ENCODE data around the gene UIMC1. TPM values are rescaled to one million over a fixed set of nuclear protein-coding genes. Genes with fewer than 3 reads are reported as not detected.

Gene UIMC1
- total RNA-seq, 2 experiments from 2014 or later, result 49.4 to 53.0 TPM

- ChIA-PET CTCF (interaction anchor here (0.6 kb wide), 1 partner anchor 17 kb away, joined by 3 read pairs; no protein-coding TSS in a partner anchor), POLR2A (no interaction called here)
- ATAC-seq, result no peak
- no peak for DNase-seq
- peaks cover 52% of the 10 kb centered on the region for H3K36me3 Mint-ChIP-seq (ENCODE audit: low read depth)
- peaks cover 5% of the 10 kb centered on the region for H3K9me3 Mint-ChIP-seq (ENCODE audit: insufficient read depth)
- no peak overlapping the region for H3K4me3 Mint-ChIP-seq
- no peaks in the 10 kb centered on the region for H3K27me3 Mint-ChIP-seq (ENCODE audit: low read depth)
- H3K4me1 Mint-ChIP-seq (ENCODE audit: low read depth), result peaks cover 18% of the 10 kb centered on the region
- no peak overlapping the region for H3K27ac Mint-ChIP-seq
These were observed 22.9 kb upstream of the UIMC1 start for GRCh38 chr5:177029498-177029897.

- ChIA-PET POLR2A (interaction anchor here (1.1 kb wide), 1 partner anchor 31 kb away, joined by 3 read pairs; no protein-coding TSS in a partner anchor), CTCF (interaction anchor here (1.2 kb wide), 1 partner anchor 367 kb away, joined by 4 read pairs; no protein-coding TSS in a partner anchor)
- DNase-seq (no peak), ATAC-seq (no peak)
- Mint-ChIP-seq H3K4me3 (no peak overlapping the region), H3K4me1 (ENCODE audit: low read depth) (peaks cover 28% of the 10 kb centered on the region), H3K36me3 (ENCODE audit: low read depth) (peaks cover 48% of the 10 kb centered on the region), H3K9me3 (ENCODE audit: insufficient read depth) (peaks cover 5% of the 10 kb centered on the region), H3K27me3 (ENCODE audit: low read depth) (no peaks in the 10 kb centered on the region), H3K27ac (no peak overlapping the region)
These were observed 21.1 kb upstream of the UIMC1 start for GRCh38 chr5:177027665-177028064.

- no peak overlapping the region for H3K27ac Mint-ChIP-seq
- no peak for ATAC-seq
- POLR2A ChIA-PET, result no interaction called here
These were observed 18.6 kb upstream of the UIMC1 start for GRCh38 chr5:177025101-177025601.

GRCh38 chr5:177024559-177024958 lies 18.0 kb upstream of the UIMC1 start:
- no peak for DNase-seq
- no peak for ATAC-seq
- CTCF ChIA-PET, result interaction anchor here (1.1 kb wide), 1 partner anchor 12 kb away, joined by 3 read pairs; no protein-coding TSS in a partner anchor
- H3K27me3 Mint-ChIP-seq (ENCODE audit: low read depth), result no peaks in the 10 kb centered on the region
- no peak overlapping the region for H3K4me3 Mint-ChIP-seq
- H3K9me3 Mint-ChIP-seq (ENCODE audit: insufficient read depth), result no peaks in the 10 kb centered on the region
- peaks cover 40% of the 10 kb centered on the region for H3K4me1 Mint-ChIP-seq (ENCODE audit: low read depth)
- peaks cover 35% of the 10 kb centered on the region for H3K36me3 Mint-ChIP-seq (ENCODE audit: low read depth)
- no peak overlapping the region for H3K27ac Mint-ChIP-seq
- POLR2A ChIA-PET, result no interaction called here

More at GRCh38 chr5:177025101-177025601, 18.6 kb upstream of the UIMC1 start:
- Mint-ChIP-seq H3K9me3 (ENCODE audit: insufficient read depth) (no peaks in the 10 kb centered on the region), H3K27me3 (ENCODE audit: low read depth) (no peaks in the 10 kb centered on the region), H3K4me1 (ENCODE audit: low read depth) (peaks cover 38% of the 10 kb centered on the region), H3K36me3 (ENCODE audit: low read depth) (peaks cover 40% of the 10 kb centered on the region), H3K4me3 (no peak overlapping the region)
- CTCF ChIA-PET, result interaction anchor here (1.1 kb wide), 1 partner anchor 11 kb away, joined by 3 read pairs; no protein-coding TSS in a partner anchor
- DNase-seq, result no peak

GRCh38 chr5:177023303-177023664 lies 16.7 kb upstream of the UIMC1 start:
- Mint-ChIP-seq H3K36me3 (ENCODE audit: low read depth) (peaks cover 27% of the 10 kb centered on the region), H3K4me3 (peak overlapping the region; percentile 99), H3K4me1 (ENCODE audit: low read depth) (peaks cover 40% of the 10 kb centered on the region), H3K9me3 (ENCODE audit: insufficient read depth) (no peaks in the 10 kb centered on the region), H3K27ac (peak overlapping the region; percentile 96), H3K27me3 (ENCODE audit: low read depth) (no peaks in the 10 kb centered on the region)
- ChIA-PET CTCF (interaction anchor here (1.2 to 1.5 kb wide), 2 partner anchors 17 to 49 kb away, joined by 4 read pairs; partner anchors contain the start of gene UIMC1), POLR2A (interaction anchor here (1.7 to 3.8 kb wide), 2 partner anchors 11 to 18 kb away, joined by 4 to 32 read pairs; partner anchors contain the start of gene UIMC1)
- DNase-seq (peak; percentile 23), ATAC-seq (peak; percentile 6)

GRCh38 chr5:177022386-177023302 lies 16.1 kb upstream of the UIMC1 start, which contains the start of gene ZNF346:
Gene ZNF346, plus strand, starts transcription at chr5:177022696. Its CDS starts 43 bp downstream, at chr5:177022739.
- CTCF ChIA-PET, result interaction anchor here (0.8 to 3.3 kb wide), 8 partner anchors 11 to 362 kb away, joined by 3 to 26 read pairs (median 4); partner anchors contain the start of gene UIMC1
- Mint-ChIP-seq H3K36me3 (ENCODE audit: low read depth) (peaks cover 25% of the 10 kb centered on the region), H3K4me3 (peak within 1 kb of the TSS; percentile 99), H3K27ac (peak within 1 kb of the TSS; percentile 96), H3K4me1 (ENCODE audit: low read depth) (peaks cover 40% of the 10 kb centered on the region), H3K27me3 (ENCODE audit: low read depth) (no peaks in the 10 kb centered on the region), H3K9me3 (ENCODE audit: insufficient read depth) (no peaks in the 10 kb centered on the region)
- ATAC-seq, result peak; percentile 99
- POLR2A ChIA-PET, result interaction anchor here (0.9 to 3.8 kb wide), 5 partner anchors 10 to 362 kb away, joined by 3 to 32 read pairs (median 5); partner anchors contain the start of gene UIMC1
- peak; percentile 96 for DNase-seq

GRCh38 chr5:177020033-177020432 lies 13.5 kb upstream of the UIMC1 start:
- CTCF ChIA-PET, result interaction anchor here (0.7 to 3.3 kb wide), 8 partner anchors 11 to 274 kb away, joined by 3 to 26 read pairs (median 3); partner anchors contain the start of gene UIMC1
- no peaks in the 10 kb centered on the region for H3K27me3 Mint-ChIP-seq (ENCODE audit: low read depth)
- peaks cover 14% of the 10 kb centered on the region for H3K36me3 Mint-ChIP-seq (ENCODE audit: low read depth)
- POLR2A ChIA-PET, result interaction anchor here (3.8 kb wide), 1 partner anchor 15 kb away, joined by 32 read pairs; the partner anchor contains the start of gene UIMC1
- H3K4me1 Mint-ChIP-seq (ENCODE audit: low read depth), result peaks cover 34% of the 10 kb centered on the region
- H3K4me3 Mint-ChIP-seq, result no peak overlapping the region
- no peak overlapping the region for H3K27ac Mint-ChIP-seq
- DNase-seq (no peak), ATAC-seq (no peak)
- H3K9me3 Mint-ChIP-seq (ENCODE audit: insufficient read depth), result no peaks in the 10 kb centered on the region

GRCh38 chr5:177018341-177018740 lies 11.8 kb upstream of the UIMC1 start:
- DNase-seq, result no peak
- no peak overlapping the region for H3K27ac Mint-ChIP-seq
- H3K4me3 Mint-ChIP-seq, result no peak overlapping the region
- ATAC-seq, result no peak
- ChIA-PET POLR2A (no interaction called here), CTCF (no interaction called here)
- peaks cover 6% of the 10 kb centered on the region for H3K36me3 Mint-ChIP-seq (ENCODE audit: low read depth)
- no peaks in the 10 kb centered on the region for H3K9me3 Mint-ChIP-seq (ENCODE audit: insufficient read depth)
- H3K27me3 Mint-ChIP-seq (ENCODE audit: low read depth), result no peaks in the 10 kb centered on the region
- peaks cover 20% of the 10 kb centered on the region for H3K4me1 Mint-ChIP-seq (ENCODE audit: low read depth)

- POLR2A ChIA-PET, result no interaction called here
- Mint-ChIP-seq H3K36me3 (ENCODE audit: low read depth) (no peaks in the 10 kb centered on the region), H3K27ac (no peak overlapping the region), H3K4me3 (no peak overlapping the region), H3K4me1 (ENCODE audit: low read depth) (peaks cover 2% of the 10 kb centered on the region), H3K27me3 (ENCODE audit: low read depth) (no peaks in the 10 kb centered on the region), H3K9me3 (ENCODE audit: insufficient read depth) (no peaks in the 10 kb centered on the region)
- no peak for DNase-seq
- CTCF ChIA-PET, result interaction anchor here (0.8 kb wide), 1 partner anchor 354 kb away, joined by 3 read pairs; no protein-coding TSS in a partner anchor
- no peak for ATAC-seq
These were observed 8.6 kb upstream of the UIMC1 start for GRCh38 chr5:177015156-177015555.

- ATAC-seq (no peak), DNase-seq (no peak)
- Mint-ChIP-seq H3K9me3 (ENCODE audit: insufficient read depth) (no peaks in the 10 kb centered on the region), H3K4me3 (no peak overlapping the region), H3K27me3 (ENCODE audit: low read depth) (no peaks in the 10 kb centered on the region), H3K27ac (no peak overlapping the region), H3K4me1 (ENCODE audit: low read depth) (peaks cover 13% of the 10 kb centered on the region), H3K36me3 (ENCODE audit: low read depth) (peaks cover 11% of the 10 kb centered on the region)
- CTCF ChIA-PET, result no interaction called here
- POLR2A ChIA-PET, result no interaction called here
These were observed 3.6 kb upstream of the UIMC1 start for GRCh38 chr5:177010153-177010552.

- POLR2A ChIA-PET, result no interaction called here
- H3K4me1 Mint-ChIP-seq (ENCODE audit: low read depth), result peaks cover 22% of the 10 kb centered on the region
- no peak overlapping the region for H3K27ac Mint-ChIP-seq
- H3K9me3 Mint-ChIP-seq (ENCODE audit: insufficient read depth), result no peaks in the 10 kb centered on the region
- H3K4me3 Mint-ChIP-seq, result no peak overlapping the region
- peaks cover 14% of the 10 kb centered on the region for H3K36me3 Mint-ChIP-seq (ENCODE audit: low read depth)
- no peaks in the 10 kb centered on the region for H3K27me3 Mint-ChIP-seq (ENCODE audit: low read depth)
- ATAC-seq, result no peak
- CTCF ChIA-PET, result interaction anchor here (0.6 to 1.4 kb wide), 2 partner anchors 11 to 63 kb away, joined by 3 to 5 read pairs; no protein-coding TSS in a partner anchor
- DNase-seq, result no peak
These were observed 2.1 kb upstream of the UIMC1 start for GRCh38 chr5:177008716-177009115.

Data from activated CD8-positive, alpha-beta T cell treated with anti-CD3 and anti-CD28 coated beads, Interleukin-2, amount 10 ng/mL, durations not matched to agents 7 days and 5 days (primary cell).